C4-2B (cell line): ENCODE results near the gene NAT10.
"Not testable (repeated sequence)": the region's sequence is repeated elsewhere in the genome, so short reads cannot be mapped to it uniquely, and the experiment has no call there.

ENCODE experiments used
- H3K27ac ChIP-seq: fragments of 450-650 bp; 2 replicates; pipeline ENCODE4 v1.5.1; 2017
- ZFX ChIP-seq: fragments of 450-650 bp; IDR thresholded peaks from 2 replicates; pipeline ENCODE4 v1.6.1; 2017
- TF ChIP-seq, protein P1 (sequence below): fragments of 450-650 bp; conservative IDR thresholded peaks from 2 replicates; pipeline ENCODE4 v1.5.1; 2017; ENCODE audit warnings: mild to moderate bottlenecking

Gene NAT10

DNA sequence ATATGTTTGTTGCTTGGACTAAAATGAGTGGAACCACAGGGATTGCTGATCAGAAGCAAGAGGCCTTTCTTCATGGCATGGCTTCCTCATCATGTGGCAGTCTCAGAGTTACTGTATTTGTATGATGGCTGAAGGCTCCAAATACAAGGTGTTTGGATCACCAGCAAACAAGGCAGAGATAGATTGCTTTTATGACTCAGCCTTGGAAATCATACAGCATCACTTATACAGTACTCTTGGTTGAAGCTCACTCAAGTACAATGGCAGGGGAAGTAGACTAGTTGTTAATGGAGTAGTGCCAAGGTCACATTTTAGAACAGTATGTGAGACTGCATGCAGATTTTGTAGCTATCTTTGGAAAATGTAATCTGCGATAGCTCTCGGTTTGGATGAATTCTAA, 37.3 kb upstream of the NAT10 start:
- TF ChIP-seq ZFX, result no peak
- TF ChIP-seq, protein P1, sequence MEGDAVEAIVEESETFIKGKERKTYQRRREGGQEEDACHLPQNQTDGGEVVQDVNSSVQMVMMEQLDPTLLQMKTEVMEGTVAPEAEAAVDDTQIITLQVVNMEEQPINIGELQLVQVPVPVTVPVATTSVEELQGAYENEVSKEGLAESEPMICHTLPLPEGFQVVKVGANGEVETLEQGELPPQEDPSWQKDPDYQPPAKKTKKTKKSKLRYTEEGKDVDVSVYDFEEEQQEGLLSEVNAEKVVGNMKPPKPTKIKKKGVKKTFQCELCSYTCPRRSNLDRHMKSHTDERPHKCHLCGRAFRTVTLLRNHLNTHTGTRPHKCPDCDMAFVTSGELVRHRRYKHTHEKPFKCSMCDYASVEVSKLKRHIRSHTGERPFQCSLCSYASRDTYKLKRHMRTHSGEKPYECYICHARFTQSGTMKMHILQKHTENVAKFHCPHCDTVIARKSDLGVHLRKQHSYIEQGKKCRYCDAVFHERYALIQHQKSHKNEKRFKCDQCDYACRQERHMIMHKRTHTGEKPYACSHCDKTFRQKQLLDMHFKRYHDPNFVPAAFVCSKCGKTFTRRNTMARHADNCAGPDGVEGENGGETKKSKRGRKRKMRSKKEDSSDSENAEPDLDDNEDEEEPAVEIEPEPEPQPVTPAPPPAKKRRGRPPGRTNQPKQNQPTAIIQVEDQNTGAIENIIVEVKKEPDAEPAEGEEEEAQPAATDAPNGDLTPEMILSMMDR, result no peak
- no peak overlapping the region for H3K27ac ChIP-seq

DNA sequence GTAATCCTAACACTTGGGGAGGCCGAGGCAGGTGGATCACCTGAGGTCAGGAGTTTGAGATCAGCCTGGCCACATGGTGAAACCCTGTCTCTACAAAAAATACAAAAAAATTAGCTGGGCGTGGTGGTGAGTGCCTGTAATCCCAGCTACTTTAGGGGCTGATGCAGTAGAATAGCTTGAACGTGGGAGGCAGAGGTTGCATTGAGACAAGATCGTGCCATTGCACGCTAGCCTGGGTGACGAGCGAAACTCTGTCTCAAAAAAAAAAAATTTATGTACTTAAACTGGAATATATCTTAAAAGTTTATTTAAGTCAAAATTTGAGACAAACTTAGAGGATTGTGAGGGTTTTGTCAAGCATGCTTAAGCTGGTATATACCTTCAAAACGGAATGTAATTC, 34.1 kb upstream of the NAT10 start:
- H3K27ac ChIP-seq, result not testable (repeated sequence)

DNA sequence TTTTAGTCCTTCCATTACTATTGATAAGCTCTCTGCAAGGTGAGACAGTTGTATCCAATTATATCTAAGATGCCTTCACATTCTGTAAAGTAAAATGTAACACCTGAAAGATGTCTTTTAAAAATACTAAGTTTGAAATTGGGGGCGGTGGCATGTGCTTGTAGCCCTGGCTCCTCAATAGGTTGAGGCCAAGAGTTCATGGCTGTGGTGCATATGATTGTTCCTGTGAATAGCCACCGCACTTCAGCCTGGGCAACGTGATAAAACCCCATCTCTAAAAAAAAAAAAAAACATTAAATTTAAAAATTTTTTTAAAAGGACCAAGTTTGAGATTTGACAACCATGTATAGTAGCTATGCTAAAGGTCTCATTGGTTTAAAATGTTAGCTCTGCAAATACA, 33.4 kb upstream of the NAT10 start:
- no peak for TF ChIP-seq ZFX
- TF ChIP-seq, protein P1, result no peak
- H3K27ac ChIP-seq, result no peak overlapping the region

- no peak for TF ChIP-seq ZFX
- TF ChIP-seq, protein P1, result no peak
- no peak overlapping the region for H3K27ac ChIP-seq
Observed at GRCh38 chr11:34072832-34073231, 32.6 kb upstream of the NAT10 start.

DNA sequence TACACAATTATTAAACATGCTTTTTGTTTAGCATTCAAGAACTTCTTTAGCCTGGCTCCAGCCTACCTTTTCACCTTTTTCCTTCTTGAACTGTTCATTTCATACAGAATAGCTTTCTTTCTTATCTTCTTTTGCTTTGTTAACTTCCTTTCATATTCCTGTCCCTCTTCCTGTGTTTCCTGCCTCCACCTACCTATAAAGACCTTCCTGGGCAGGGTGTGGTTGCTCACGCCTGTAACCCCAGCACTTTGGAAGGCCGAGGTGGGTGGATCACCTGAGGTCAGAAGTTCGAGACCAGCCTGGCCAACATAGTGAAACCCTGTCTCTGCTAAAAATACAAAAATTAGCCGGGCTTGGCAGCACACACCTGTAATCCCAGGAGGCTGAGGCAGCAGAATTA, 31.0 kb upstream of the NAT10 start:
- TF ChIP-seq ZFX, result no peak
- TF ChIP-seq, protein P1, result no peak
- no peak overlapping the region for H3K27ac ChIP-seq

DNA sequence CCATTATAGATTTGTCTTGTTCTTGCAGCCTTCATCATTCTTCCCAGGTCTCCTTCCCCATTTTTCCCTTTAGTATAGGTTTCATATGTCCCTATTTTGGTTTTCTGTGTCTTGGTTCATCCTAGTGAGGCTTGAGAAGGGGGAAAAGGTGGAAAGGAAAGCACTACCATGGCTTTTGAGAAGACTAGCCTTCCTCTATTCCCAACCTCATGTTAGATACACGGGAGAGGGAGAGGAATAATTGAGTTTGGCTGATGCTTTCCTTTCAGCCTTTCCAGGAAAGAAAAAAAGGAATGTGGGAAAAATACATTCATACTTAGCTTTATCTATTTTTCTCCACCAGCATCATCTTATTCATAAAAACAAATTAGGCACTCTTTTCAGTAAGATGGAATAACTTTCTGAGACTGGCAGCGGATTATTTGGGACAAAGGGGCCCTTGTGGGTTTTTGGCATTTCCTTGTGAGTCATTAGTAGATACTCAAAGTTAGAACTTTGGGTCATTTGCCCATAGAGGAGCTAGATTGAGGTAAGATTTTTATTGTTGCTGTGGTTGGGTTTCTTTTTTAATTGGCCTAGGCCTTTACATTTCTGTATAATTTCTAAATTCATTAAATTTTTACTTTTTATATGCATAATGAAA, 30.1 kb upstream of the NAT10 start:
- no peak for TF ChIP-seq ZFX
- TF ChIP-seq, protein P1, result no peak
- no peak overlapping the region for H3K27ac ChIP-seq

DNA sequence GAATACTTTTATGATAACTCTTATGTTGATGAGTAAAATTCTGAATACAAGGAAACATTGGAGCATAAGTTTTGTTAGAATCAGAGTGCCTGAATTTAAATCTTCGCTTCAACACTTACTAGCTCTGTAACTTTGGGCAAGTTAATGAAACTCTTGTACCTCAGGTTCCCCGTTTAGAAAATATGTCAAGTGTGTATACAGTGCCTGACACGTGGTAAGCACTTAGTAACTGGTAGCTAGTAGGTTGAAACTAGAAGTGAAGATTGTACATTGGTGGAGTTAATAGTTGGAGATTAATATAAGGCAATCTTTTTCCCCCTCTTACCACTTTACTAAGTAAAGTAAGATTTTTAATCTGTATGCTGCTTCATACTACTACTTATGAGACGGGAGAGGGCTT, 24.8 kb upstream of the NAT10 start:
- no peak overlapping the region for H3K27ac ChIP-seq
- TF ChIP-seq ZFX, result no peak
- TF ChIP-seq, protein P1, result no peak

DNA sequence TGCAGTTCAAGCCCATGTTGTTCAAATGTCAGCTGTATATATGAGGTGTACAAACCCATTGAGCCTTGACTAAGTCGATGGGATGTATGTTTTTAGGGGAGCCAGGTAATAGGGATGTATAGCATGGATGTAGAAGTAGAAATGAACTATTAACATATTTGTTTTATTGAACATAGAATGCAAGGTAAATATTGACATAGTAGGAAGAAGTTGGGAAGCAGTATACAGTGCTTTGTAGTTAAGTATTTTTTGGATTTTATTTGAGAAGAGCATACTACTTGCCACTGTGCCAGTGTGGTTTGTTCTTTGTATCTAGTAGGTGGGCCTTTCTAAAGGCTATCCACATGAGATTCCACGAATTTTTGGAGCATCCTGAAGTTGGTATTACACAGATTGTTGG, 20.8 kb upstream of the NAT10 start:
- H3K27ac ChIP-seq, result no peak overlapping the region
- TF ChIP-seq, protein P1, result no peak
- no peak for TF ChIP-seq ZFX
